ENCODE results near the gene EVI5L.

DNA sequence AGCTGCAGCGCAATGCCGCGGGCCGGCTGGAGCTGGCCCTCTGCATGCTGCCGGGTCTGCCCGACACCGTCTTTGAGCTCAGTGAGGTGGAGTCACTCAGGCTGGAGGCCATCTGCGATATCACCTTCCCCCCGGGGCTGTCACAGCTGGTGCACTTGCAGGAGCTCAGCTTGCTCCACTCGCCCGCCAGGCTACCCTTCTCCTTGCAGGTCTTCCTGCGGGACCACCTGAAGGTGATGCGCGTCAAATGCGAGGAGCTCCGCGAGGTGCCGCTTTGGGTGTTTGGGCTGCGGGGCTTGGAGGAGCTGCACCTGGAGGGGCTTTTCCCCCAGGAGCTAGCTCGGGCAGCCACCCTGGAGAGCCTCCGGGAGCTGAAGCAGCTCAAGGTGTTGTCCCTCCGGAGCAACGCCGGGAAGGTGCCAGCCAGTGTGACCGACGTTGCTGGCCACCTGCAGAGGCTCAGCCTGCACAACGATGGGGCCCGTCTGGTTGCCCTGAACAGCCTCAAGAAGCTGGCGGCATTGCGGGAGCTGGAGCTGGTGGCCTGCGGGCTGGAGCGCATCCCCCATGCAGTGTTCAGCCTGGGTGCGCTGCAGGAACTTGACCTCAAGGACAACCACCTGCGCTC, 69.8 kb downstream of the EVI5L start:
- TF ChIP-seq, protein P1, sequence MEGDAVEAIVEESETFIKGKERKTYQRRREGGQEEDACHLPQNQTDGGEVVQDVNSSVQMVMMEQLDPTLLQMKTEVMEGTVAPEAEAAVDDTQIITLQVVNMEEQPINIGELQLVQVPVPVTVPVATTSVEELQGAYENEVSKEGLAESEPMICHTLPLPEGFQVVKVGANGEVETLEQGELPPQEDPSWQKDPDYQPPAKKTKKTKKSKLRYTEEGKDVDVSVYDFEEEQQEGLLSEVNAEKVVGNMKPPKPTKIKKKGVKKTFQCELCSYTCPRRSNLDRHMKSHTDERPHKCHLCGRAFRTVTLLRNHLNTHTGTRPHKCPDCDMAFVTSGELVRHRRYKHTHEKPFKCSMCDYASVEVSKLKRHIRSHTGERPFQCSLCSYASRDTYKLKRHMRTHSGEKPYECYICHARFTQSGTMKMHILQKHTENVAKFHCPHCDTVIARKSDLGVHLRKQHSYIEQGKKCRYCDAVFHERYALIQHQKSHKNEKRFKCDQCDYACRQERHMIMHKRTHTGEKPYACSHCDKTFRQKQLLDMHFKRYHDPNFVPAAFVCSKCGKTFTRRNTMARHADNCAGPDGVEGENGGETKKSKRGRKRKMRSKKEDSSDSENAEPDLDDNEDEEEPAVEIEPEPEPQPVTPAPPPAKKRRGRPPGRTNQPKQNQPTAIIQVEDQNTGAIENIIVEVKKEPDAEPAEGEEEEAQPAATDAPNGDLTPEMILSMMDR (IDR thresholded peaks at IDR 0.05) = no peak
- TF ChIP-seq POLR2A (IDR thresholded peaks at IDR 0.05) (no peak), EP300 (IDR thresholded peaks at IDR 0.05) (no peak)

Measured in tibial nerve (tissue), 4 donors.